NT2/D1 (cell line): ENCODE results near the gene FAM98C.
A peak's percentile ranks its signal among the peaks of the same experiment; 100 is the strongest.

Source experiments
- DNase-seq: peaks from one replicate; pipeline ENCODE4 v3.0.0-alpha.2; 2011; ENCODE audit warnings: low read depth, low spot score
- H3K27me3 ChIP-seq: 2 replicates; pipeline ENCODE4 v1.6.0; 2011; ENCODE audit warnings: mild to moderate bottlenecking; ENCODE audit not compliant: insufficient read length, insufficient read depth
- H3K36me3 ChIP-seq: 2 replicates; pipeline ENCODE4 v1.6.1; 2011; ENCODE audit warnings: mild to moderate bottlenecking, low read length, mixed read lengths; ENCODE audit not compliant: insufficient read depth, insufficient read length
- H3K4me1 ChIP-seq: 2 replicates; pipeline ENCODE4 v1.5.1; 2011; ENCODE audit not compliant: insufficient read depth, insufficient read length
- H3K4me3 ChIP-seq: 2 replicates; pipeline ENCODE4 v1.5.1; 2011; ENCODE audit warnings: low read depth; ENCODE audit not compliant: insufficient read length
- H3K9ac ChIP-seq: 2 replicates; pipeline ENCODE4 v1.6.0; 2011; ENCODE audit warnings: low read depth; ENCODE audit not compliant: insufficient read length
- H3K9me3 ChIP-seq: 2 replicates; pipeline ENCODE4 v1.5.1; 2011; ENCODE audit warnings: mild to moderate bottlenecking, low read length; ENCODE audit not compliant: insufficient read depth
- SUZ12 ChIP-seq: IDR thresholded peaks from 2 replicates; pipeline ENCODE4 v1.6.1; 2011; ENCODE audit not compliant: insufficient read length, insufficient read depth; ENCODE audit errors: extremely low read depth
- YY1 ChIP-seq: IDR thresholded peaks from 2 replicates; pipeline ENCODE4 v1.6.1; 2011; ENCODE audit not compliant: insufficient read length, insufficient read depth
- ZNF274 ChIP-seq: IDR thresholded peaks from 2 replicates; pipeline ENCODE4 v1.6.1; 2011; ENCODE audit warnings: mild to moderate bottlenecking, low read depth, low read length

FAM98C gene

DNA sequence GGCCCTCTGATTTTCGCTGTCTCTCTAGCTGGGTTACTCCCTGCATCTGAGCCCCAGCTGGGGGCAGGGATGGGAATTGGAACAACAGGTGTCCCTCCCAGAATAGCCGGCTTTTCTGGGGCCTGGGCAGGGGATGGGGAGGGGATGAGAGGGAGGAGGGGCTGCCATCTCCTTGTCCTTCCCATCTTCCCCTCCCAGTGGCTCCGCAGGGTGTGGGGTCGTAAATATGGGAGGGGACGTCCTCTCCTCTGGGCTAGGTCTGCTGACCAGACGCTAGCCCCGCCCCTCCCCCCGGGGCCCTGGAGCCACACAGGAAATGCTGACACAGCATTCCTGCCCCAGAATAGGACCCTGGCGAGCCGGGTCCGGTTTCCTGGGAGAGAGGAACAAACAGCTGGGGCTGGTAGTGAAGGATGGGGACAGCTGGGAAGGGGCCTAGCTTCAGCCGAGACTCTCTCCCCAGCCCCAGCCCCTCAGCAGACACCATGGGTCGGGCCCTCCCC lies 31.7 kb downstream of the FAM98C start:
- peaks cover 5% of the 10 kb centered on the region for H3K4me1 ChIP-seq
- H3K9me3 ChIP-seq: no peaks in the 10 kb centered on the region
- peak overlapping the region; percentile 39 for H3K4me3 ChIP-seq
- no peaks in the 10 kb centered on the region for H3K36me3 ChIP-seq
- no peak for TF ChIP-seq YY1
- TF ChIP-seq ZNF274: no peak
- no peak for TF ChIP-seq SUZ12
- H3K27me3 ChIP-seq: peaks cover 3% of the 10 kb centered on the region
- H3K9ac ChIP-seq: peak overlapping the region; percentile 44
- no peak for DNase-seq

DNA sequence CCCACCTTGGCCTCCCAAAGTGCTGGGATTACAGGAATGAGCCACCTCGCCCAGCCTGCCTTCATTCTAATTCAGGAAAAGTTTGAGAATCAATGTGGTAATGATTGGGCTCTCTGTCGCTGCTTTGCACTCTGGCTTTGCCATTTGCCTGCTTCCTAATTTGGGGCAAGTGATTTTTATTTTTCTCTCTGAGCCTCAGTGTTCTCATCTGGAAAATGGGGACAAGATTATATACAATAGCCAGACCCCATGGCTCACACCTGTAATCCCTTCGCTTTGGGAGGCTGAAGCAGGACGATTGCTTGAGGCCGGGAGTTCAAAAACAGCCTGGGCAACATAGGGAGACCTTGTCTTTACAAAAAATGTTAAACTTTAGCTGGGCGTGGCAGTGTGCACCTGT lies 34.4 kb downstream of the FAM98C start:
- no peaks in the 10 kb centered on the region for H3K36me3 ChIP-seq
- TF ChIP-seq YY1: no peak
- TF ChIP-seq ZNF274: no peak
- TF ChIP-seq SUZ12: no peak
- H3K9me3 ChIP-seq: no peaks in the 10 kb centered on the region
- H3K4me1 ChIP-seq: peaks cover 5% of the 10 kb centered on the region
- H3K9ac ChIP-seq: no peak overlapping the region
- DNase-seq: no peak
- no peak overlapping the region for H3K4me3 ChIP-seq
- peaks cover 3% of the 10 kb centered on the region for H3K27me3 ChIP-seq

DNA sequence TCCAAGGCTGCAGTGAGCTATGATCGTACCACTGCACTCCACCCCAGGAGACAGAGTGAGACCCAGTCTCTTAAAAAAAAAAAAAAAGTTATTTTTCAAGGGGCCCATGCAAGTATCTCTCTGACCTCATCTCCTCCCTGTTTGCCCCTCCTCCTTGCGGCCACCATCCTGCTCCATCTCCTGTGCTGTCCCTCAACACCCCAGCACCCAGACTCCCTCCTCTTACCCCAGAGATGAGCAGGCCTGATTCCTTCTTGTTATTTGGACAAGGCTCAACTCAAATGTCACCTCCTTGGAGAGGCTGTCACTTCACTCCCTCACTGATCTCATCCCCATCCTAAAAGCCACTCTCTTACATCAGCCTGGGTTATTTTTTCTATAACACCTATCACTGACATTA lies 35.0 kb downstream of the FAM98C start:
- no peak for TF ChIP-seq YY1
- no peak for TF ChIP-seq ZNF274
- TF ChIP-seq SUZ12: no peak
- no peaks in the 10 kb centered on the region for H3K36me3 ChIP-seq
- H3K9me3 ChIP-seq: no peaks in the 10 kb centered on the region
- no peak overlapping the region for H3K9ac ChIP-seq
- no peak for DNase-seq
- H3K4me3 ChIP-seq: no peak overlapping the region
- peaks cover 5% of the 10 kb centered on the region for H3K4me1 ChIP-seq
- H3K27me3 ChIP-seq: peaks cover 3% of the 10 kb centered on the region

DNA sequence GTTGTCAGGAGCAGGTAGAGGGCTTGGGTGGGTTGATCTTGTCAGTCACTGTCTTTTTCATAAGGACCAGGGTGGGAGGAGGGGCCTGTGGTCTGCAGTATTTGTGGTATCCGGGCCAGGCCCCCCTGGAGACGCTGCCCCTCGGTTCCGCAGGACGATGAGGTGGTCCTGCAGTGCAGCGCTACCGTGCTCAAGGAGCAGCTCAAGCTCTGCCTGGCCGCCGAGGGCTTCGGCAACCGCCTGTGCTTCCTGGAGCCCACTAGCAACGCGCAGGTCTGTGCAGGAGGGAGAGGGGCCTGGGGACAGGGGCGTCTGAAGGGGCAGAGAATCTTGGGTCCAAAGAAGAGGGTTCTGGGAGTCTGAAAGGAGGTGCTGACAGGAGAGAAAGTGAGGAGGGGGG lies 37.7 kb downstream of the FAM98C start:
- Histone ChIP-seq H3K9ac (no peak overlapping the region), H3K27me3 (no peaks in the 10 kb centered on the region), H3K36me3 (no peaks in the 10 kb centered on the region), H3K4me1 (no peaks in the 10 kb centered on the region), H3K9me3 (no peaks in the 10 kb centered on the region), H3K4me3 (no peak overlapping the region)
- DNase-seq: no peak
- TF ChIP-seq SUZ12 (no peak), ZNF274 (no peak), YY1 (no peak)

DNA sequence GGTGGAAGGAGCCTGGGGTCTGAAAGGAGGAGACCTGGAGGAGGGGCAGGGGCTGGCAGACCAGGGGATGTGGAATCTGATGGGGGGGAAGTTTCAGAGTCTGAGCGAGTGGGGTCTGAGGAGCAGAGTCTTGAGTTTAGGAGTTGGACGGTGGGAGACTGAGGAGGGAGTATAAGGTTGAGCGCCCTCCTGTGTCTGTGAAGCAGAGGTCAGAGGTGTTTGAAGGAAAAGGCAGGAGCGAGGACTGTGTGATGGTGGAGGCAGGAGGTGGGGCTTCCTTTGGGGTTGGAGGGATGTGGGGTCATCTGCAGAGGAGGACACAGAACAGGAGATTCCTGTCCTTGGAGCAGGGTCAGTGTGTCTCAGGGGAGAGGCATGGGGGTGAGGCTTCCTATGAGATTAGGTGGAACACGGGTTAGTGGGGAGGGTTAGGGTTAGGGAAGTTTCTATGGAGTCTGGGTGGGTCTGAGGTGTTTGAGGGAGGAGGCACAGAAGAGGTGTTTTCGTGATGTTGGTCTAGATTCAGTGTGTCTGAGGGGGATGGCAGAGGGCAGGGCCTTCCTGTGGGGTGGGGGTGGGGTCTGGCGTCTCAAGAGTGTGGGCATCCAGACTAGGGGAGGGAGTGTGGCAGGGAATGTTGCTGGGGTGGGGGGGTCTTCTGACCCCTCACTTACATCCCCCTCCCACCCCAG lies 38.9 kb downstream of the FAM98C start:
- no peak overlapping the region for H3K4me3 ChIP-seq
- H3K4me1 ChIP-seq: no peaks in the 10 kb centered on the region
- no peaks in the 10 kb centered on the region for H3K9me3 ChIP-seq
- TF ChIP-seq ZNF274: no peak
- TF ChIP-seq YY1: no peak
- no peak for TF ChIP-seq SUZ12
- no peak for DNase-seq
- no peak overlapping the region for H3K9ac ChIP-seq
- H3K36me3 ChIP-seq: no peaks in the 10 kb centered on the region
- H3K27me3 ChIP-seq: no peaks in the 10 kb centered on the region

DNA sequence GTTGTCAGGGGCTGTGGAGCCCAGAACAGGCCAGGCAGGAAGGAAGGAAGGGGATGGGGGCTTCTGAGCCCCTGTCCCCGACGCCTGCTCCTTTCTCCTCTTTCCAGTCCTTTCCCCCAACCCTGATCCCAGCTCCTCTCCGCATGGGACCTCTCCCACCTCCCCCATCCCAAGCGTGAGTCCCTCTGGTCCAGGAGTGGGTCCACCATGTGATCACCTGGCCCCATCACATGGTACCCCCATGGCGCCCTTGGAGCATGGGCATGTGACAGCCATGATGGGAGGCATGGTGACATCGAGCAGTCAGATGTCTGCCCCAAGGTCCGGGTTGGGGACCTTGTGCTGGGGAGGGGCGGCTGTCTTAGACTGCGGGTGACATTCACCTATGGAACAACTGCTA lies 39.8 kb downstream of the FAM98C start:
- Histone ChIP-seq H3K36me3 (no peaks in the 10 kb centered on the region), H3K4me1 (no peaks in the 10 kb centered on the region), H3K27me3 (no peaks in the 10 kb centered on the region), H3K9ac (no peak overlapping the region), H3K4me3 (no peak overlapping the region), H3K9me3 (no peaks in the 10 kb centered on the region)
- DNase-seq: no peak
- TF ChIP-seq YY1 (no peak), ZNF274 (no peak), SUZ12 (no peak)

DNA sequence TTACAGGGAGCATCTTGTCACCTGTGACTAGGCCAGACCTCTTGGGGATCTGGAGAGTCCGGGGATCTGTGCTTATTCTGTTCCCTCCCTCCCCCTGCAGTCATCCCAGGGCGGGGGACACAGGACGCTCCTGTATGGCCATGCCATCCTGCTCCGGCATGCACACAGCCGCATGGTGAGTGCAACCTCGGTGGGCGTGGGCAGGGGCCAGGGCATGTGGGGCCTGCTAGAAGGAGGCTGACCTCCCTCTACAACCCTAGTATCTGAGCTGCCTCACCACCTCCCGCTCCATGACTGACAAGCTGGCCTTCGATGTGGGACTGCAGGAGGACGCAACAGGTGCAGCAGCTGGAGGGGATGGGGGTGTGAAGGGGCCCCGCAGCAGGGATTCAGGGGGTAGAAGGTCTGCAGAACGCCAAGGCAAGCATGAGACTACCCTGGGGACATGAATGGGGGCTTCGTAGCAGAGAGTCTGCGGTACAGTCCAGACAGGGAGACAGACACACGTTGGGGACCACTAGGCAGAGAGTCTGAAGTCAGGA lies 40.6 kb downstream of the FAM98C start:
- Histone ChIP-seq H3K9ac (no peak overlapping the region), H3K4me1 (no peaks in the 10 kb centered on the region), H3K4me3 (no peak overlapping the region), H3K27me3 (no peaks in the 10 kb centered on the region), H3K9me3 (no peaks in the 10 kb centered on the region), H3K36me3 (no peaks in the 10 kb centered on the region)
- no peak for DNase-seq
- no peak for TF ChIP-seq ZNF274
- no peak for TF ChIP-seq SUZ12
- TF ChIP-seq YY1: no peak
